HepG2 (cell line): ENCODE measurements around the gene GNL1.
"Not testable (repeated sequence)": the region's sequence is repeated elsewhere in the genome, so short reads cannot be mapped to it uniquely, and the experiment has no call there.

Experiments used
- BRCA1 ChIP-seq: sonication (generic); formaldehyde crosslinking; IDR thresholded peaks from 2 replicates; pipeline ENCODE4 v1.4.0; 2020; ENCODE audit warnings: missing genetic modification reagents
- HDAC2 ChIP-seq: sonication (generic); formaldehyde crosslinking; IDR thresholded peaks from 2 replicates; pipeline ENCODE4 v1.4.0; 2020; ENCODE audit warnings: missing genetic modification reagents
- MTA3 ChIP-seq: sonication (generic); formaldehyde crosslinking; IDR thresholded peaks from 2 replicates; pipeline ENCODE4 v1.4.0; 2020; ENCODE audit warnings: missing genetic modification reagents
- NFATC3 ChIP-seq: sonication (generic); formaldehyde crosslinking; IDR thresholded peaks from 2 replicates; pipeline ENCODE4 v1.5.1; 2020; ENCODE audit warnings: mild to moderate bottlenecking, missing genetic modification reagents
- RFX5 ChIP-seq: IDR thresholded peaks from 2 replicates; pipeline ENCODE4 v1.6.1; 2011; ENCODE audit warnings: low read depth, low read length, improper control_type of control experiment
- RXRA ChIP-seq: sonication (generic); formaldehyde crosslinking; IDR thresholded peaks from 2 replicates; pipeline ENCODE4 v1.5.1; 2020; ENCODE audit warnings: missing genetic modification reagents
- TAF1 ChIP-seq: sonication (generic); formaldehyde crosslinking; IDR thresholded peaks from 2 replicates; pipeline ENCODE4 v1.4.0; 2020; ENCODE audit warnings: missing genetic modification reagents
- ZFP82 ChIP-seq: sonication (generic); formaldehyde crosslinking; IDR thresholded peaks from 2 replicates; pipeline ENCODE4 v1.5.1; 2020; ENCODE audit warnings: mild to moderate bottlenecking, missing genetic modification reagents, borderline replicate concordance
- ZNF274 ChIP-seq: sonication (generic); formaldehyde crosslinking; IDR thresholded peaks from 2 replicates; pipeline ENCODE4 v1.5.1; 2020; ENCODE audit warnings: mild to moderate bottlenecking, missing genetic modification reagents
- TF ChIP-seq, protein P1 (sequence below), 2 experiments: IDR thresholded peaks; 2 replicates each; pipeline ENCODE4 v1.6.1; 2011 to 2012; ENCODE audit warnings: low read length in 2 of 2, borderline replicate concordance in 1 of 2, low read depth in 1 of 2, mild to moderate bottlenecking in 1 of 2, moderate library complexity in 1 of 2
- TF ChIP-seq, protein P2 (sequence below): sonication (generic); formaldehyde crosslinking; IDR thresholded peaks from 2 replicates; pipeline ENCODE4 v1.5.0; 2020; ENCODE audit warnings: mild to moderate bottlenecking, missing genetic modification reagents, moderate library complexity
- TF ChIP-seq, protein P3 (sequence below): sonication (generic); formaldehyde crosslinking; IDR thresholded peaks from 2 replicates; pipeline ENCODE4 v1.5.0; 2020; ENCODE audit warnings: missing genetic modification reagents, mild to moderate bottlenecking, borderline replicate concordance

DNA sequence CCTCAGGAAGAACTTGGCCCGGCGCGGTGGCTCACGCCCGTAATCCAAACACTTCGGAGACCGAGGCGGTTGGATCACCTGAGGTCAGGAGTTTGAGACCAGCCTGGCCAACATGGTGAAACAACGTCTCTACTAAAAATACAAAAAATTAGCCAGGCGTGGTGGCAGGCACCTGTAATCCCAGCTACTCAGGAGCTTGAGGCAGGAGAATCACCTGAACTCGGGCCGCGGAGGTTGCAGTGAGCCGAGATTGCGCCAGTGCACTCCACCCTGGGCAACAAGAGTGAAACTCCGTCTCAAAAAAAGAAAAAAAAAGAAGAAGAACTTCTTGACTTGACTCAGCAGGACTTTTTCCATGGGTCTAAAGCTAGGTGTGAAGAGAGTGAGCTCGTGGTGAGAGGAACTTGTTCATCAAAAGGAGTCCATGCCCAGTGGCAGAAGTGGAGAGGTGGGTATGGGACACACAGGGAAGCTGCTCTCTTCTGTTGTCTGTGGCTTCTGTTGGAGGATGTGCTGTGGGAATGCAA lies 26.9 kb downstream of the GNL1 start:
- TF ChIP-seq, protein P1, sequence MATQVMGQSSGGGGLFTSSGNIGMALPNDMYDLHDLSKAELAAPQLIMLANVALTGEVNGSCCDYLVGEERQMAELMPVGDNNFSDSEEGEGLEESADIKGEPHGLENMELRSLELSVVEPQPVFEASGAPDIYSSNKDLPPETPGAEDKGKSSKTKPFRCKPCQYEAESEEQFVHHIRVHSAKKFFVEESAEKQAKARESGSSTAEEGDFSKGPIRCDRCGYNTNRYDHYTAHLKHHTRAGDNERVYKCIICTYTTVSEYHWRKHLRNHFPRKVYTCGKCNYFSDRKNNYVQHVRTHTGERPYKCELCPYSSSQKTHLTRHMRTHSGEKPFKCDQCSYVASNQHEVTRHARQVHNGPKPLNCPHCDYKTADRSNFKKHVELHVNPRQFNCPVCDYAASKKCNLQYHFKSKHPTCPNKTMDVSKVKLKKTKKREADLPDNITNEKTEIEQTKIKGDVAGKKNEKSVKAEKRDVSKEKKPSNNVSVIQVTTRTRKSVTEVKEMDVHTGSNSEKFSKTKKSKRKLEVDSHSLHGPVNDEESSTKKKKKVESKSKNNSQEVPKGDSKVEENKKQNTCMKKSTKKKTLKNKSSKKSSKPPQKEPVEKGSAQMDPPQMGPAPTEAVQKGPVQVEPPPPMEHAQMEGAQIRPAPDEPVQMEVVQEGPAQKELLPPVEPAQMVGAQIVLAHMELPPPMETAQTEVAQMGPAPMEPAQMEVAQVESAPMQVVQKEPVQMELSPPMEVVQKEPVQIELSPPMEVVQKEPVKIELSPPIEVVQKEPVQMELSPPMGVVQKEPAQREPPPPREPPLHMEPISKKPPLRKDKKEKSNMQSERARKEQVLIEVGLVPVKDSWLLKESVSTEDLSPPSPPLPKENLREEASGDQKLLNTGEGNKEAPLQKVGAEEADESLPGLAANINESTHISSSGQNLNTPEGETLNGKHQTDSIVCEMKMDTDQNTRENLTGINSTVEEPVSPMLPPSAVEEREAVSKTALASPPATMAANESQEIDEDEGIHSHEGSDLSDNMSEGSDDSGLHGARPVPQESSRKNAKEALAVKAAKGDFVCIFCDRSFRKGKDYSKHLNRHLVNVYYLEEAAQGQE (IDR thresholded peaks at IDR 0.05; ENCODE audit: borderline replicate concordance in 1 of 2, low read depth in 1 of 2, low read length in 2 of 2), result not testable (repeated sequence)
- TF ChIP-seq NFATC3; BRCA1; HDAC2; ZNF274 (CRISPR knock-in tag); ZFP82 (CRISPR knock-in tag); RFX5; RXRA (CRISPR knock-in tag); TAF1; MTA3: not testable (repeated sequence)
- TF ChIP-seq, protein P2, sequence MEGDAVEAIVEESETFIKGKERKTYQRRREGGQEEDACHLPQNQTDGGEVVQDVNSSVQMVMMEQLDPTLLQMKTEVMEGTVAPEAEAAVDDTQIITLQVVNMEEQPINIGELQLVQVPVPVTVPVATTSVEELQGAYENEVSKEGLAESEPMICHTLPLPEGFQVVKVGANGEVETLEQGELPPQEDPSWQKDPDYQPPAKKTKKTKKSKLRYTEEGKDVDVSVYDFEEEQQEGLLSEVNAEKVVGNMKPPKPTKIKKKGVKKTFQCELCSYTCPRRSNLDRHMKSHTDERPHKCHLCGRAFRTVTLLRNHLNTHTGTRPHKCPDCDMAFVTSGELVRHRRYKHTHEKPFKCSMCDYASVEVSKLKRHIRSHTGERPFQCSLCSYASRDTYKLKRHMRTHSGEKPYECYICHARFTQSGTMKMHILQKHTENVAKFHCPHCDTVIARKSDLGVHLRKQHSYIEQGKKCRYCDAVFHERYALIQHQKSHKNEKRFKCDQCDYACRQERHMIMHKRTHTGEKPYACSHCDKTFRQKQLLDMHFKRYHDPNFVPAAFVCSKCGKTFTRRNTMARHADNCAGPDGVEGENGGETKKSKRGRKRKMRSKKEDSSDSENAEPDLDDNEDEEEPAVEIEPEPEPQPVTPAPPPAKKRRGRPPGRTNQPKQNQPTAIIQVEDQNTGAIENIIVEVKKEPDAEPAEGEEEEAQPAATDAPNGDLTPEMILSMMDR (CRISPR knock-in tag), result not testable (repeated sequence)
- TF ChIP-seq, protein P3, sequence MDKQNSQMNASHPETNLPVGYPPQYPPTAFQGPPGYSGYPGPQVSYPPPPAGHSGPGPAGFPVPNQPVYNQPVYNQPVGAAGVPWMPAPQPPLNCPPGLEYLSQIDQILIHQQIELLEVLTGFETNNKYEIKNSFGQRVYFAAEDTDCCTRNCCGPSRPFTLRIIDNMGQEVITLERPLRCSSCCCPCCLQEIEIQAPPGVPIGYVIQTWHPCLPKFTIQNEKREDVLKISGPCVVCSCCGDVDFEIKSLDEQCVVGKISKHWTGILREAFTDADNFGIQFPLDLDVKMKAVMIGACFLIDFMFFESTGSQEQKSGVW (CRISPR knock-in tag), result not testable (repeated sequence)
